Activated CD8-positive, alpha-beta T cell treated with anti-CD3 and anti-CD28 coated beads, Interleukin-2, amount 10 ng/mL, durations not matched to agents 7 days and 5 days (primary cell): Measurements from ENCODE around the gene SRGAP2B. TPM values are rescaled to one million over a fixed set of nuclear protein-coding genes. Genes with fewer than 3 reads are reported as not detected.
"Not testable (repeated sequence)": the region's sequence is repeated elsewhere in the genome, so short reads cannot be mapped to it uniquely, and the experiment has no call there.

Source experiments
- ATAC-seq: fragments of 150-1000 bp; cut with Tn5 transposase; one replicate; pipeline ENCODE4 v1.10.0; 2021; ENCODE audit warnings: moderate library complexity
- CTCF ChIA-PET: fragments of 350-600 bp; sonication (Branson Sonifier 250); formaldehyde crosslinking; loops from one replicate; lab custom pipeline; 2021; ENCODE audit warnings: antibody characterized with exemption; lab: Charles Lee
- POLR2A ChIA-PET: fragments of 350-600 bp; sonication (Branson Sonifier 250); formaldehyde crosslinking; loops from one replicate; lab custom pipeline; 2021; ENCODE audit warnings: antibody characterized with exemption; lab: Charles Lee
- DNase-seq: peaks from one replicate; pipeline ENCODE4 v3.0.0-alpha.2; 2020
- H3K27ac Mint-ChIP-seq: one replicate; pipeline ENCODE4 v1.8.0; 2021; ENCODE audit warnings: mild to moderate bottlenecking, mixed read lengths
- H3K27me3 Mint-ChIP-seq: one replicate; pipeline ENCODE4 v1.8.0; 2021; ENCODE audit warnings: low read depth, mixed read lengths
- H3K36me3 Mint-ChIP-seq: one replicate; pipeline ENCODE4 v1.8.0; 2021; ENCODE audit warnings: low read depth, mixed read lengths
- H3K4me1 Mint-ChIP-seq: one replicate; pipeline ENCODE4 v1.8.0; 2021; ENCODE audit warnings: low read depth, mixed read lengths
- H3K4me3 Mint-ChIP-seq: one replicate; pipeline ENCODE4 v1.8.0; 2021; ENCODE audit warnings: mild to moderate bottlenecking, mixed read lengths
- H3K9me3 Mint-ChIP-seq: one replicate; pipeline ENCODE4 v1.8.0; 2022; ENCODE audit warnings: mixed read lengths; ENCODE audit not compliant: insufficient read depth
- total RNA-seq, 2 experiments: library from RNA; stranded (reverse); gene quantifications; one replicate each; pipeline ENCODE4 v1.2.3, GENCODE V29; 2021

Gene SRGAP2B
- total RNA-seq, 2 experiments from 2014 or later, result 35.3 to 35.6 TPM

GRCh38 chr1:145019709-145020108, 75.4 kb downstream of the SRGAP2B start:
- DNase-seq, H3K4me1 Mint-ChIP-seq, H3K4me3 Mint-ChIP-seq, H3K36me3 Mint-ChIP-seq, H3K27ac Mint-ChIP-seq, CTCF ChIA-PET, H3K27me3 Mint-ChIP-seq, POLR2A ChIA-PET, ATAC-seq, H3K9me3 Mint-ChIP-seq: not testable (repeated sequence)

- DNase-seq, H3K4me3 Mint-ChIP-seq, H3K27me3 Mint-ChIP-seq, POLR2A ChIA-PET, H3K4me1 Mint-ChIP-seq, CTCF ChIA-PET, ATAC-seq, H3K9me3 Mint-ChIP-seq, H3K27ac Mint-ChIP-seq, H3K36me3 Mint-ChIP-seq: not testable (repeated sequence)
Measured at GRCh38 chr1:145017725-145018124, 77.4 kb downstream of the SRGAP2B start.

GRCh38 chr1:145016492-145016862, 78.7 kb downstream of the SRGAP2B start:
- H3K27me3 Mint-ChIP-seq, result not testable (repeated sequence)

GRCh38 chr1:145015744-145016491, 79.2 kb downstream of the SRGAP2B start:
- CTCF ChIA-PET, POLR2A ChIA-PET, DNase-seq, H3K4me3 Mint-ChIP-seq, H3K27ac Mint-ChIP-seq, H3K9me3 Mint-ChIP-seq, H3K27me3 Mint-ChIP-seq, H3K36me3 Mint-ChIP-seq, H3K4me1 Mint-ChIP-seq: not testable (repeated sequence)
- ATAC-seq, result peak; percentile 91

More at GRCh38 chr1:145016492-145016862, 78.7 kb downstream of the SRGAP2B start:
- H3K9me3 Mint-ChIP-seq, DNase-seq, POLR2A ChIA-PET, H3K36me3 Mint-ChIP-seq, CTCF ChIA-PET, H3K4me3 Mint-ChIP-seq, H3K27ac Mint-ChIP-seq, H3K4me1 Mint-ChIP-seq: not testable (repeated sequence)
- peak; percentile 26 for ATAC-seq

GRCh38 chr1:145013353-145013752, 81.8 kb downstream of the SRGAP2B start:
- H3K4me3 Mint-ChIP-seq, H3K27ac Mint-ChIP-seq, ATAC-seq, CTCF ChIA-PET, H3K4me1 Mint-ChIP-seq, H3K36me3 Mint-ChIP-seq, H3K27me3 Mint-ChIP-seq, POLR2A ChIA-PET, DNase-seq, H3K9me3 Mint-ChIP-seq: not testable (repeated sequence)

- H3K4me3 Mint-ChIP-seq, H3K27ac Mint-ChIP-seq, H3K4me1 Mint-ChIP-seq, H3K9me3 Mint-ChIP-seq, ATAC-seq, CTCF ChIA-PET, H3K36me3 Mint-ChIP-seq, H3K27me3 Mint-ChIP-seq, DNase-seq, POLR2A ChIA-PET: not testable (repeated sequence)
Measured at GRCh38 chr1:145011811-145012210, 83.3 kb downstream of the SRGAP2B start.

- H3K27me3 Mint-ChIP-seq, H3K36me3 Mint-ChIP-seq, H3K27ac Mint-ChIP-seq, H3K4me1 Mint-ChIP-seq, H3K9me3 Mint-ChIP-seq, DNase-seq, POLR2A ChIA-PET, CTCF ChIA-PET: not testable (repeated sequence)
- peak; percentile 34 for ATAC-seq
- H3K4me3 Mint-ChIP-seq, result peak overlapping the region; percentile 43
Measured at GRCh38 chr1:145010580-145010979, 84.5 kb downstream of the SRGAP2B start.

GRCh38 chr1:145009928-145010327, 85.2 kb downstream of the SRGAP2B start:
- H3K4me3 Mint-ChIP-seq, result peak overlapping the region; percentile 39
- CTCF ChIA-PET, H3K9me3 Mint-ChIP-seq, H3K27me3 Mint-ChIP-seq, H3K36me3 Mint-ChIP-seq, H3K4me1 Mint-ChIP-seq, POLR2A ChIA-PET: not testable (repeated sequence)
- DNase-seq (peak; percentile 38), ATAC-seq (peak; percentile 82)
- H3K27ac Mint-ChIP-seq, result peak overlapping the region; percentile 51

GRCh38 chr1:145008388-145008787, 86.7 kb downstream of the SRGAP2B start:
- ATAC-seq, H3K4me1 Mint-ChIP-seq, H3K9me3 Mint-ChIP-seq, H3K4me3 Mint-ChIP-seq, H3K36me3 Mint-ChIP-seq, POLR2A ChIA-PET, DNase-seq, CTCF ChIA-PET, H3K27me3 Mint-ChIP-seq, H3K27ac Mint-ChIP-seq: not testable (repeated sequence)

GRCh38 chr1:145005142-145005541, 90.0 kb downstream of the SRGAP2B start:
- POLR2A ChIA-PET, CTCF ChIA-PET, DNase-seq, ATAC-seq, H3K27me3 Mint-ChIP-seq, H3K4me3 Mint-ChIP-seq, H3K9me3 Mint-ChIP-seq, H3K27ac Mint-ChIP-seq, H3K4me1 Mint-ChIP-seq, H3K36me3 Mint-ChIP-seq: not testable (repeated sequence)

- POLR2A ChIA-PET, H3K9me3 Mint-ChIP-seq, H3K4me1 Mint-ChIP-seq, H3K4me3 Mint-ChIP-seq, H3K27ac Mint-ChIP-seq, H3K27me3 Mint-ChIP-seq, DNase-seq, CTCF ChIA-PET, ATAC-seq, H3K36me3 Mint-ChIP-seq: not testable (repeated sequence)
Measured at GRCh38 chr1:145001381-145001780, 93.7 kb downstream of the SRGAP2B start.

GRCh38 chr1:145000743-145001326, 94.3 kb downstream of the SRGAP2B start:
- H3K36me3 Mint-ChIP-seq, H3K4me1 Mint-ChIP-seq, H3K9me3 Mint-ChIP-seq, DNase-seq, H3K27me3 Mint-ChIP-seq, H3K27ac Mint-ChIP-seq, POLR2A ChIA-PET, ATAC-seq, CTCF ChIA-PET, H3K4me3 Mint-ChIP-seq: not testable (repeated sequence)
